EL (cell line): ENCODE results near the gene PCK2.

Source experiments
- DNase-seq: peaks from one replicate; pipeline ENCODE4 v3.0.0-alpha.2; 2016

Gene PCK2

GRCh38 chr14:24121210-24121609 lies 27.1 kb downstream of the PCK2 start:
- no peak for DNase-seq

GRCh38 chr14:24122416-24122815 lies 28.3 kb downstream of the PCK2 start:
- DNase-seq: no peak

GRCh38 chr14:24122898-24123297 lies 28.8 kb downstream of the PCK2 start:
- DNase-seq: no peak

- no peak for DNase-seq
Measured at GRCh38 chr14:24123424-24124417, 29.6 kb downstream of the PCK2 start.

GRCh38 chr14:24126939-24127338 lies 32.8 kb downstream of the PCK2 start:
- no peak for DNase-seq

- DNase-seq: no peak
Measured at GRCh38 chr14:24127673-24128072, 33.6 kb downstream of the PCK2 start.

GRCh38 chr14:24129410-24129998 lies 35.4 kb downstream of the PCK2 start:
- DNase-seq: no peak

GRCh38 chr14:24130380-24130716 lies 36.2 kb downstream of the PCK2 start, which contains the start of gene FITM1:
Gene FITM1 (plus strand): TSS chr14:24130659. CDS start chr14:24131564, 905 bp downstream.
- no peak for DNase-seq

- DNase-seq: no peak
Measured at GRCh38 chr14:24130717-24131548, 36.8 kb downstream of the PCK2 start.

- no peak for DNase-seq
Measured at GRCh38 chr14:24131549-24131966, 37.4 kb downstream of the PCK2 start.

GRCh38 chr14:24132061-24132685 lies 38.1 kb downstream of the PCK2 start:
- DNase-seq: no peak

GRCh38 chr14:24132976-24133375 lies 38.9 kb downstream of the PCK2 start:
- DNase-seq: no peak

GRCh38 chr14:24133735-24134134 lies 39.6 kb downstream of the PCK2 start:
- DNase-seq: no peak

- DNase-seq: no peak
Measured at GRCh38 chr14:24135584-24135833, 41.4 kb downstream of the PCK2 start.

- DNase-seq: peak; percentile 91
Measured at GRCh38 chr14:24135834-24136683, 41.9 kb downstream of the PCK2 start, which contains the start of gene PSME1. Gene PSME1 (plus strand): TSS chr14:24136194. CDS start chr14:24136263, 69 bp downstream.

- DNase-seq: no peak
Measured at GRCh38 chr14:24136684-24137528, 42.8 kb downstream of the PCK2 start.

GRCh38 chr14:24137529-24138395 lies 43.7 kb downstream of the PCK2 start:
- DNase-seq: no peak

- no peak for DNase-seq
Measured at GRCh38 chr14:24138396-24139271, 44.5 kb downstream of the PCK2 start.
